Amniotic epithelial cell (primary cell): ENCODE measurements around the gene XPO5.
"Not testable (repeated sequence)": the region's sequence is repeated elsewhere in the genome, so short reads cannot be mapped to it uniquely, and the experiment has no call there.

Source experiments
- DNase-seq: peaks from one replicate; pipeline ENCODE4 v3.0.0-alpha.2; 2010; ENCODE audit warnings: low read depth

Gene XPO5

GRCh38 chr6:43517505-43518357 lies 58.1 kb downstream of the XPO5 start:
- peak; percentile 17 for DNase-seq

DNA sequence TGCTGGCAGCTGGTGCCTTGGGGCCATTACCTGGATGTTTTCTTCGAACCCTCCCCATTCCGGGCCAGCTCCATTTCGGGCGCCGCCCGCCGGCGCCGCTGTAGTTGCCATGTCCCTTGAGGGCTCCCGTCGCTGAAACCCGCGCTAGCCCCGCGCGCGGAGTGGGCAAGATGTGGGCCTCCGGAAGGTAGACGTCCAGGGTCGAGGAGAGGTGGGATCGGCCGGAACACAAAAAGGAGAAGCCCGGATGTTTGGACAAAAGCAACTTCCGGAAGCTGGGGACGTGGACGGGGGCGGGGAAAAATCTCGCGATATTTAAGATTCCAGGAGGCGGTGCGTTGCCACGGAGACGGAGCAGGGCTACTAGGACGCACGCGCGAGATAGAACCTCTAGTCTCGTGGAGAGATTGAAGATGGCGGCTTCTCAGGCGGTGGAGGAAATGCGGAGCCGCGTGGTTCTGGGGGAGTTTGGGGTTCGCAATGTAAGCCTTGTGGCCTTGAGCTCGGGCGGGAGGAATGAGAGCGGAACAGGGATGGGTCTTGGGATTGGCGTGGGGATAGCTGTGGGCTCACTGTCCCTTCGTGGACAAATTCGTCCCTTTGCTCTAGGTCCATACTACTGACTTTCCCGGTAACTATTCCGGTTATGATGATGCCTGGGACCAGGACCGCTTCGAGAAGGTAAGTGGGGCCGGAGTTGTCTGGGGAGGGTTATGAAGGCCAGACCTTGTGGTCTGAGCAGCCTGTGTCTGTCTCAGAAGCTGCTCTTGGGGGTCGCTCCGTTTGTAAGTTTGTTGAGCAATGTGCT lies 58.9 kb downstream of the XPO5 start, which contains the start of the genes POLR1C and YIPF3:
Gene POLR1C, plus strand, starts transcription at position 393 of the 808 bp plus-strand sequence. Its CDS starts 21 bp downstream, at position 414.
Gene YIPF3, minus strand, starts transcription at position 230 of the 808 bp plus-strand sequence. Its CDS starts 119 bp downstream, at position 111.
- DNase-seq: peak; percentile 94

GRCh38 chr6:43516367-43516696 lies 59.5 kb downstream of the XPO5 start:
- DNase-seq: no peak

GRCh38 chr6:43515808-43516207 lies 60.0 kb downstream of the XPO5 start:
- no peak for DNase-seq

DNA sequence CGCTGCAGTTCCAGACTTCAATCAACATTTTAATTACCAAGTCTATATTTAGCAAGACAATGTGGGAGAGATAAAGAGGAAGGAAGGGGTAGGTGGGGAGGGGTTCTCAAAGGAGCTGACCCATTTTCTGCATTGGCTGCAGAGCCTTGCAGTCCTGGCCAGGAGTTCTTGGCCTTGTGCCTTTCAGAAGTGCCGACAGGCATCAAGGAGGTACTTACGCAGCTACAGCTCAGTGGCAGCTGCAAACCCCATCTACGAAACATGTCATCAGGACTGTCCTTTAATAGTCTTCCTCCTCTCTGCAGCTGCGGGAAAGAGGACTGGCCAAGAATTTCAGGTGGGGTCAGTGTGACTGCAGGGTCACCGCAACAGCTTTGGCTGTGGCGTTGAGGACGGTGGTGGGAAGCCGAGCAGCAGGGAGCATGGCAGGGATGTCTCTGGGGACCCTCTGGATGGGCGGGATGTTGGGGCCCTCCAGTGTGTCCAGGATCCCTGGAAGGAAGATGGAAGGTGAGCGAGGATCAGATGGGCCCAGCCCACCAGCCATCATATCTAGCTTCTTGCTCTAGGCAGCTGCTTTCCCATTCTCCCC lies 63.9 kb downstream of the XPO5 start:
- DNase-seq: no peak

- DNase-seq: no peak
These were observed 65.0 kb downstream of the XPO5 start for GRCh38 chr6:43510827-43511163.

DNA sequence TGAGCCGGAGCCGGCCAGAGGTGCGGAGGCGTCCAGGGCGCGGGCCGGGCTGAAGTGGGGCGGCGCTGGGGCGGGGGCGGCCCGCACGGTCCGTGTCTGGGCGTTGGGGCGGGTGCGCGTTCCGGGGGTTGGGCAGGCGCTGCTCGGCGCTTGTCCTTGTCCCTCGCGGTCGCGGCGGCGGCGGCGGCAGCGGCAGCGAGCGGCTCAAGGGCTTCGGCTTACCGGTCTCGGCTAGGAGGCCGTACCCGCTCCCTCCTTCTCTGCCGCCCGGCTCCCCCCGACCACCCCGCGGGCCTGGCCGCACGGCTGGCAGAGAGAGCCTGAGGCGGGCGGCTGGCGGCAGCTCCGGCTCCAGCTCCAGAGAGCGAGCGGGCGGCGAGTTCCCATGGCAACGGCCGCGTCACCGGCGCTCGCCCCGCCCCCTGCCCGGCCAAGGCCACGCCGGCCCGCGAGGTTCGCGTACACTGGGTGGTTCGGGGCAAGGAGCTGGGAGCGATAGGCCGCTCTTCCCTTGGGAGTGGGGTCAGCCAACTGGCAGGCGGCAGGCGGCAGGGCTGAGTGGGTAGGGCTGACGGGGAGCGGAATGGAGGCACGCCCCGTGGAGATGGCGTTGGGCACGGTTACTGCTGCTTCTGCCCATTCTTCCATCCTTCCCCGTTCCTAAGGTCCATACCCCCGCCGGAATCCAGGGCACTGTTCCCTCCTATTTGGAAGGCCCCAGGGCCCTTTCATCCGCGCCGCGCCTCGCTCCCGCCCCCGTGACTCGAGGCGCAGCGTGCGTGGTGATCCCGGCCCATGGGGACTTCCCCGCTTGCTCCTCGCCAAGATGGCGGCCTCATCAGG lies 65.6 kb downstream of the XPO5 start, which contains the start of gene LRRC73:
Gene LRRC73, minus strand, starts transcription at position 363 of the 843 bp plus-strand sequence. CDS start 561 bp downstream, outside the sequence.
- DNase-seq: peak; percentile 75

DNA sequence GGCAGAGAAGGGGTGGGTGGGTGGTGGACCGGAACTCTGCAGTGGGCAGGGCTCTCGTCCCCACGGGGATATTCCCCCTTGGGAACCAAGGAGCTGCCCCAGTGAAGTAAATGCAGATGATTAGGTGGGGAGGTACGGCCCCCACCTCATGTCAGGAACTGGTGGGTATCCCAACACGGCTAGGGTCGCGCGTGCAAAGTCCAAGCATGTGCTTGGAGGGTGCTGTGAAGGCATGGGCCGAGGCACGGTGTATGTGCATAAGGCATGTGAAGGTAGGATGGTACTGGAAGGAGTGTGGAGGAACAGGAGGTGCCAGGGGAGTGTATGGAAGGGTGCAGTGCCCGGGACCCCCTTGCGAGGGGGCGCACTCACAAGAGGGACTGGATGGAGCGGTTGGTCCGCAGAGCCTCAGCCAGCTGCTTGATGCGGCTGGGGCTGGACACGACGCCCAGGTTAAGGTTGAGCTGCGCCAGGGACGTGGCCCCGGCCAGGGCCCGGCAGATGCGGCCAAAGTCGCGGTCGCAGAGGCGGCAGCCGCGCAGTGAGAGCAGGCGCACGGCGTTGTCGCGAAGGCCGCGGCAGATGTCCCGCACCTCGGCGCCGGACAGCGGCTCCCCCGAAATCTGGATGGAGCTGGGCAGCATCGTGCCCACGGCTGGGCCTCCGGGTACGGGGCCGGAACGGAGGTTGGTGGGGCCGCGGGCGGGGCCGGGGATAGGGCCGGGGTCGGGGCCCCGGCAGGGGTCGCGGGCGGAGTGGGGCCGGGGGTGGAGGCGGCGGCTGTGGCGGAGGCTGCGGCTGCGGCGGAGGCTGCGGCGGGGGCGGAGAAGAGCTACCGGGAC lies 66.5 kb downstream of the XPO5 start:
- no peak for DNase-seq

DNA sequence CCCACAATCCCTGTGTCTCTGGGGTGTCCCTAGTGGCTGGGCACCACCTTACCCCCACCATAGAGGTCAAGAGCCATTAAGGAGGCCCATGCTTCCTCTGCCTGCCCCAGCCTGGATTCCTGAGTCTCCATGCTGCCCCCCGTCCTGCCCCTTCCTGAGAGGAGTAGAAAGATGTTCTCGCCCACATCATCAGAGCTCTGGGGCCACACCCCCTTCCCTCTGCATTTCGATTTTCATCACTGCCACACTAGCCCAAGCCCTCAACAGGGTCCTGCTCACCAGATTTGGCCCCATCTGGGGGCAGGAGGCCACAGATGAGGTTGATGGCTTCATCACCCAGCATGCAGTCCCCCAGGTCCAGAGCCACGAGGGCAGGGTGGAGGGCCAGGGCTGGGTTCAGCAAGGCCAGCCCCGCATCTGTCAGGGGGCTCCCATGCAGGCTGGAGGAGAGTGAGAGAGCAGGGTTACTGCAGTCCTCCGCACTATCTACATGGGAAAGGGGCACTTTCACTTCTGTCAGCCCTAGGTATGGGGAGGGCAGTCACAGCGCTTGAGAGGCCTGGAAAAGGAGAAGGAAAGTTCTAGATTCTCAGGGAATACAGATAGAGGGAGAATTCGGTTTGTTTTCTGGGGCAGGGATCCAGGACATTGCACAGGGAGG lies 67.2 kb downstream of the XPO5 start:
- DNase-seq: no peak

GRCh38 chr6:43506667-43507471 lies 69.0 kb downstream of the XPO5 start:
- peak; percentile 68 for DNase-seq

DNA sequence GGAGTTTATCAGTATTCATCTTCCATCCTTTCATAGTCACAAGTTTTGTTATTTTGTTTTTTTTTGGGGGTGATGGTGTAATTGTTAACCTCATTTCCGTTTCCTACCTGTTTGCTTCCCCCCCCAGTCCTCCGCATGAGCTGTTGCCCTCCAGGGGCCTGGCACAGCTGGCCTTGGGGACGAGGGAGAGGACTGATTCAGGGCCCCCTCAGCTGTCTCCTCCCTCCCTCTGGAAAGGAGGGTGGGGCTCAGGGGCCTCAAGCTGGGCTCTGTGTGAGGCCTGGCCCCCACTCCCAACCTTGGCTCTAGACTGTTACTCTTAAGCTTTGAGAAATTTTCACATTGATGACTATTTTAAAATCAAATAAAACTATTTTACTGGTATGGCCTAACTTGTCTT lies 69.7 kb downstream of the XPO5 start:
- DNase-seq: no peak

DNA sequence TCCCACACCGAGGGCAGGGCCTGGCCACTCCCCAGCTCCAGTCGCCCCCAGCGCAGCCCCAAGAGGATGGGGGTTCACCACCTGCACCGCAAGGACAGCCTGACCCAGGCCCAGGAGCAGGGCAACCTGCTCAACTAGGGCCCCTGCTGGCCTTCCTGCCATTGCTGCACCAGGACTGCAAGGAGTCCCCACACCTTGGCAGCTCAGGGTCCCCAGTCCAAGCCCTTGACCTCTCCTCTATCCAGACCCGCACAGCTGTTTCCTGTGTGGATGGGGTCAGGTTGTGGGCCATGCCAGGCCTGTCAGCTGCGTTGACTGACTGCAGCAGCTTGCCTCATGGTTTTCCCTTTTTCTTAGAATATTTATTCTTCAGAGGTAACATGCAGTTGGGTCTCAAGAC lies 70.1 kb downstream of the XPO5 start:
- DNase-seq: no peak

DNA sequence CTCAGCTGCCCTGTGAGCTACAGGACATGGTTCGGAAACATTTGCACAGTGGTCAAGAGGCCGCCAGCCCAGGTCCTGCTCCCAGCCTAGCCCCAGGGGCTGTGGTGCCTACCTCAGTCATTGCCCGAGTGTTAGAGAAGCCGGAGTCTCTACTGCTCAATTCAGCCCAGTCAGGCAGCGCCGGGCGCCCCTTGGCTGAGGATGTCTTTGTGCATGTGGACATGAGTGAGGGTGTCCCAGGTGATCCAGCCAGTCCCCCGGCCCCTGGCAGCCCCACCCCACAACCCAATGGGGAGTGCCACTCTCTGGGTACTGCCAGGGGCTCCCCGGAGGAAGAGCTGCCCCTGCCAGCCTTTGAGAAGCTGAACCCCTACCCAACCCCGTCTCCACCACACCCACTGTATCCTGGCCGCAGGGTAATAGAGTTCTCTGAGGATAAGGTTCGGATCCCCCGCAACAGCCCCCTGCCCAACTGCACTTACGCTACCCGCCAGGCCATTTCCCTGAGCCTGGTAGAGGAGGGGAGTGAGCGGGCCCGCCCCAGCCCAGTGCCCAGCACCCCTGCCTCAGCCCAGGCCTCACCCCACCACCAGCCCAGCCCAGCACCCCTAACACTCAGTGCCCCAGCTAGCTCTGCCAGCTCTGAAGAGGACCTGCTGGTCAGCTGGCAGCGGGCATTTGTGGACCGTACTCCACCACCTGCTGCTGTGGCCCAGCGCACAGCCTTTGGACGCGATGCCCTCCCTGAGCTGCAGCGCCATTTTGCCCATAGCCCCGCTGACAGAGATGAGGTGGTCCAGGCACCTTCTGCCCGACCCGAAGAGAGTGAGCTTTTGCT lies 70.9 kb downstream of the XPO5 start:
- DNase-seq: no peak

DNA sequence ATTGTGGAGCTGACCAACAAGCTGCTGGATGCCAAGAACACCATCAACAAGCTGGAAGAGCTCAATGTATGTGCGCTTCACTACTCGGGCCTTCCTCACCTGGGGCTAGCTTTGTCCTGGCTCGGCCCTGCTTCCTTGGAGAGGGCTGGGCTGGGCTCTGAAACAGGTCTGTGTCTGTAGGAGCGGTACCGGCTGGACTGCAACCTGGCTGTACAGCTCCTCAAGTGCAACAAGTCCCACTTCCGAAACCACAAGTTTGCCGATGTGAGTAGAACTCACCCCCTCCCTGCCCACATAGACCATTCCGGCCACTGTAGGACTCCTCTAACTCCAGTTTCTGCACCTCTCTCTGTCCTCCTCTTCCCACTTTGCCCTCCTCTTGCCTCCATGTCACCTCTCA lies 72.4 kb downstream of the XPO5 start:
- DNase-seq: no peak

GRCh38 chr6:43502666-43503065 lies 73.2 kb downstream of the XPO5 start:
- DNase-seq: no peak

- DNase-seq: no peak
These were observed 74.9 kb downstream of the XPO5 start for GRCh38 chr6:43500921-43501320.

DNA sequence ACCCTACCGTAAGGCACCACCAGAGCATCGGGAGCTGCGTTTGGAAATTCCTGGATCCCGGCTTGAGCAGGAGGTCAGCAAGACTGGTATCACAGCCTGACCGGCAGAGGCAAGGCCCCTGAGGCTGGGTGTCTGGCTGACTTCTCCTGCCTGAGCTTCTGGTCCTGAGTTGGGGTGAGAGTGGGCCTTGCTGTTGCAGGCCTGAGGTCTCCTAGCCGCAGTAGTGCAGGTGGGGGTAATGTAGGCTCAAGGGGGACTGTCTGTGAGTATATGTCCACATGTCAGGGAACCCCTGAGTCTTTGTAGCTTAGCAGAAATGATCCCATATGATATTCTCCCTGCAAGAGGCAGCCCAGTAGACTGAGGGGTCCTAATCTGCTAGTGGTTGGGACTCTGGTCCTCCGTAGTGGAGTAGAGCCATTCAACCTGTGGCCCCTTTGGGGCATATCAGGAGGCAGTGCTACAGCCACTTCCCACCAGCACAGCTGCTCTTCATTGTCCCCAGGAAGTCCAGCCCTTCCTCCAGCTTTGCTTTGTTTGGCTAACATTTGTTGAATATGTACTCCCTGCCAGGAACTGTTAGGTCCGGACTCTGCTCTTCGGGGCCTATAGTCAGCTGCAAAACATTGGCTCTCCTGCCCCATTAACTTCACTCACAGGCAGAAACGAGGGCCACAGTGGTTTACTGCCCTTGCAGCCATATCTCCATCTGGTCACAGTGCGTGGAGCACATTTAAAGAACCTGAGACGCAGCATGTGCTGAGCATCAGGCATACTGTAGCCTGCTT lies 76.6 kb downstream of the XPO5 start:
- DNase-seq: no peak

- not testable (repeated sequence) for DNase-seq
These were observed 77.5 kb downstream of the XPO5 start for GRCh38 chr6:43498291-43498690.
